ENCODE results near the gene MARCHF7.

MARCHF7 gene

GRCh38 chr2:159737292-159737916, 25.1 kb downstream of the MARCHF7 start:
- H3K27ac ChIP-seq (ENCODE audit: low read depth, low read length), result no peak overlapping the region
- 0 out of 2 replicates have a peak, but pooled peaks cover 5% of the 10 kb centered on the region for H4K20me1 ChIP-seq (ENCODE audit: control insufficient read depth, insufficient read depth, low read depth, low read length)
- no peak overlapping the region for H3K4me2 ChIP-seq (ENCODE audit: low read length)

GRCh38 chr2:159737917-159738296, 25.6 kb downstream of the MARCHF7 start:
- H3K79me2 ChIP-seq (ENCODE audit: control insufficient read depth, low read length), result peaks cover 98% of the 10 kb centered on the region
- no peaks in the 10 kb centered on the region for H3K27me3 ChIP-seq (ENCODE audit: control insufficient read depth, low read length)
- no peak overlapping the region for H3K27ac ChIP-seq (ENCODE audit: low read depth, low read length)
- H3K36me3 ChIP-seq (ENCODE audit: control insufficient read depth, low read length), result peaks cover 92% of the 10 kb centered on the region
- H4K20me1 ChIP-seq (ENCODE audit: control insufficient read depth, insufficient read depth, low read depth, low read length), result 0 out of 2 replicates have a peak, but pooled peaks cover 5% of the 10 kb centered on the region
- no peak overlapping the region for H3K4me3 ChIP-seq (ENCODE audit: low read length)
- no peaks in the 10 kb centered on the region for H3K9me3 ChIP-seq (ENCODE audit: control insufficient read depth, insufficient read depth, low read length)
- H3F3A ChIP-seq (ENCODE audit: control insufficient read depth, insufficient read depth), result 0 out of 2 replicates have a peak, but pooled peaks cover 2% of the 10 kb centered on the region
- no peaks in the 10 kb centered on the region for H3K9me2 ChIP-seq (replicated peaks; ENCODE audit: control insufficient read depth, low read length)
- no peak overlapping the region for H3K4me2 ChIP-seq (ENCODE audit: low read length)
- no peak for TF ChIP-seq EZH2phosphoT487 (IDR thresholded peaks at IDR 0.05; ENCODE audit: borderline replicate concordance, low read length)
- no peak for TF ChIP-seq CTCF (IDR thresholded peaks at IDR 0.05; ENCODE audit: low read depth, low read length, poor library complexity, severe bottlenecking)
- H3K4me1 ChIP-seq (ENCODE audit: control insufficient read depth, low read length), result no peaks in the 10 kb centered on the region

More at GRCh38 chr2:159737292-159737916, 25.1 kb downstream of the MARCHF7 start:
- H3K27me3 ChIP-seq (ENCODE audit: control insufficient read depth, low read length), result no peaks in the 10 kb centered on the region
- no peaks in the 10 kb centered on the region for H3K9me2 ChIP-seq (replicated peaks; ENCODE audit: control insufficient read depth, low read length)
- no peaks in the 10 kb centered on the region for H3K9me3 ChIP-seq (ENCODE audit: control insufficient read depth, insufficient read depth, low read length)
- no peak overlapping the region for H3K4me3 ChIP-seq (ENCODE audit: low read length)
- peaks cover 92% of the 10 kb centered on the region for H3K36me3 ChIP-seq (ENCODE audit: control insufficient read depth, low read length)
- TF ChIP-seq EZH2phosphoT487 (IDR thresholded peaks at IDR 0.05; ENCODE audit: borderline replicate concordance, low read length) (no peak), CTCF (IDR thresholded peaks at IDR 0.05; ENCODE audit: low read depth, low read length, poor library complexity, severe bottlenecking) (no peak)
- no peaks in the 10 kb centered on the region for H3K4me1 ChIP-seq (ENCODE audit: control insufficient read depth, low read length)
- H3F3A ChIP-seq (ENCODE audit: control insufficient read depth, insufficient read depth), result 0 out of 2 replicates have a peak, but pooled peaks cover 2% of the 10 kb centered on the region
- peaks cover 97% of the 10 kb centered on the region for H3K79me2 ChIP-seq (ENCODE audit: control insufficient read depth, low read length)

- Histone ChIP-seq H3K4me1 (ENCODE audit: control insufficient read depth, low read length) (no peaks in the 10 kb centered on the region), H3K4me3 (ENCODE audit: low read length) (no peak overlapping the region), H4K20me1 (ENCODE audit: control insufficient read depth, insufficient read depth, low read depth, low read length) (0 out of 2 replicates have a peak, but pooled peaks cover 5% of the 10 kb centered on the region), H3K27ac (ENCODE audit: low read depth, low read length) (no peak overlapping the region), H3K9me3 (ENCODE audit: control insufficient read depth, insufficient read depth, low read length) (no peaks in the 10 kb centered on the region), H3K4me2 (ENCODE audit: low read length) (no peak overlapping the region), H3K27me3 (ENCODE audit: control insufficient read depth, low read length) (no peaks in the 10 kb centered on the region), H3K9me2 (replicated peaks; ENCODE audit: control insufficient read depth, low read length) (no peaks in the 10 kb centered on the region), H3K79me2 (ENCODE audit: control insufficient read depth, low read length) (peaks cover 98% of the 10 kb centered on the region), H3K36me3 (ENCODE audit: control insufficient read depth, low read length) (peaks cover 93% of the 10 kb centered on the region), H3F3A (ENCODE audit: control insufficient read depth, insufficient read depth) (0 out of 2 replicates have a peak, but pooled peaks cover 2% of the 10 kb centered on the region)
- TF ChIP-seq CTCF (IDR thresholded peaks at IDR 0.05; ENCODE audit: low read depth, low read length, poor library complexity, severe bottlenecking), result no peak
- no peak for TF ChIP-seq EZH2phosphoT487 (IDR thresholded peaks at IDR 0.05; ENCODE audit: borderline replicate concordance, low read length)
Measured at GRCh38 chr2:159738509-159739390, 26.4 kb downstream of the MARCHF7 start.
